ENCODE results near the gene AFDN.
"Not testable (repeated sequence)": the region's sequence is repeated elsewhere in the genome, so short reads cannot be mapped to it uniquely, and the experiment has no call there.

The AFDN gene

DNA sequence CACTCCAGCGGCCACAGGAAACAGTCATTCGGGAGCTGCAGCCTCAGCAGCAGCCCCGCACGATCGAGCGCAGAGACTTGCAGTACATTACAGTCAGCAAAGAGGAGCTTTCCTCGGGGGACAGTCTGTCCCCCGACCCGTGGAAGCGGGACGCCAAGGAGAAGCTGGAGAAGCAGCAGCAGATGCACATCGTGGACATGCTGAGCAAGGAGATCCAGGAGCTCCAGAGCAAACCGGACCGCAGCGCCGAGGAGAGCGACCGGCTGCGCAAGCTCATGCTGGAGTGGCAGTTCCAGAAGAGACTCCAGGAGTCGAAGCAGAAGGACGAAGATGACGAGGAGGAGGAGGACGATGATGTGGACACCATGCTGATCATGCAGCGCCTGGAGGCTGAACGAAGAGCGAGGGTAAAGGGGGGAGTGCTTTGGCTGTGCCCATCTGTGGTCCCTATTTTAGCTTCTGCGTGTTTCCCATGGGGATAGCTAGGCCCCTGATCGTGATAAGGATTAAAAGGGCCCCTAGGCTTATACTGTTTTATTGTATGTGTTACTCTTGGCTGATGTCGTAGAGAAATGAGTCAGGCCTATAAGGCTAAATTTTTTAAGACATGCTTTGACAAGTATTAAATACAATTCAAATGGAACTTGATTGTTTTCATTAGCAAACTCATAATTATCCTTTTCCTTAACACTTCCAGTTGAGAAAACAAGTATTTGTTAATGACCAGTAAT is 125.2 kb downstream of the AFDN start:
- DNase-seq (ENCODE audit: low read depth) = no peak

DNA sequence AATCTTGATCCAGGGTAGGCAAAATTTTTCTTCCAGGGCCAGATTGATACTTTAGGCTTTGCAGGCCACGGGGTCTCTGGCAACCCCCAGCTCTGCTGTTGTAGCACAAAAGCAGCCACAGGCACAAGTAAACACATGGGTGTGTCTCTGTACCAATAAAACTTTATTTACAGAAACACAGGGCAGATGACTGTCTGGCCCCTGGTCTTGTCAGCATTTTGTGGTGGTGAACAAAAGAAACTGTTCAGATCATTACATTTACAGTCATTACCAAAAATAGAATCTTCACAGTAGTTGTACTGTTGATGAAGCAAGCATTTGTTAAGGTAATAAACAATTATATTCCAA is 125.8 kb downstream of the AFDN start:
- DNase-seq (ENCODE audit: low read depth) = no peak

DNA sequence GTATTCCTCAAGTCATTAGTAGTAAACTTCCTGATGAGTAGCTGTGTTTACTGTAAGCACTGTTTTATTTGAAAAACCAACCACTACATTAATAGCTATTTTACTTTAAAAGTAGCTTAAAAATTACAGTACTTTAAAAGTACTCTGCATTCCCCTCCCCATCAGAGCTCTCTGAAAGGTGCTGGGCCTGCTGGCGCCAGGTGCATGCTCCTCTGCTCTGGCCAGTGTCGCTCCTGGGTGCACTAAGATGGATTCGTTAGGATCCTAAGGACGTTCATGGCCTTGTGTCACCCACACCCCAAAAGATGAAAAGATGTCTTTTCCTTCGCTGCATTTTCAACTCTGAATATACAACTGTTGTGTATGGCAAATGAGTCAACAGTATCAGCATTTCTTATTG is 126.8 kb downstream of the AFDN start:
- DNase-seq (ENCODE audit: low read depth) = no peak

DNA sequence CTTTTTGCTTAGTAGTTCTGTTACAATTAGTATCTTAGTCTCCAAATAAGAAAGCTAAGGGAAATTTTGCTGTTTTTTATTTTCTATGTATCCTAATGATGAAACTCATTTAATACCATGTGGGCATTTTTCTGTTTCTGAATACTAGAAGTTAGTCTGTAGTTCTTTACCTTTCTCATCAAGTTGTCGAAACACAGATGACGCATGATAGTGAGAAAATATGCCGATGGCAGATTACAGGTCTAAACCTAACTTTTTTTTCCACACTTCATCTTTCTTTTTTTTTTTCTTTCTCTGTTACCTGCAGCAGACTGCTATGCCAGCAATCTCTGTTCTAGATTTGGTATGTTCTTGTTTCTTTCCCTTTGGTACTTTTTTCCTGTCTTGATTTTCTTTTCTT is 127.4 kb downstream of the AFDN start:
- DNase-seq (ENCODE audit: low read depth) = no peak

DNA sequence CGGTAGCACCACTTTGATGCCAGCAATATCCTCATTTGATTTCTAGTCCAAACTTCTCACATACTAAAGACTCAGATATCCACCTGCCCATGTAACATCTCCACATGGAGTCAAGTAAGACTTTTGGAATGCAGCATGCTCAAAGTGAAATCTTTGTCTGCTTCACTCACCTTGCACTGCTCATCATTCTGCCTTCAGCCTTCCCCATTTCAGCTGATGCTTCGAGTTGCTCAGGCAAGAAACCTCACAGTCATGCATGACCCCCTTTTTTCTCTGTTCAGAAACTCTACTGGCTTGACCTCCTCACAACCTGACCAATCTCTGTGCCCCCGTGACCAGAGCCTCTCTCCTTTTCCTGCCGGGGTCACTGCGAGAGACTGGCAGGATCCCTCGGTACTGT is 129.8 kb downstream of the AFDN start:
- DNase-seq (ENCODE audit: low read depth) = no peak

DNA sequence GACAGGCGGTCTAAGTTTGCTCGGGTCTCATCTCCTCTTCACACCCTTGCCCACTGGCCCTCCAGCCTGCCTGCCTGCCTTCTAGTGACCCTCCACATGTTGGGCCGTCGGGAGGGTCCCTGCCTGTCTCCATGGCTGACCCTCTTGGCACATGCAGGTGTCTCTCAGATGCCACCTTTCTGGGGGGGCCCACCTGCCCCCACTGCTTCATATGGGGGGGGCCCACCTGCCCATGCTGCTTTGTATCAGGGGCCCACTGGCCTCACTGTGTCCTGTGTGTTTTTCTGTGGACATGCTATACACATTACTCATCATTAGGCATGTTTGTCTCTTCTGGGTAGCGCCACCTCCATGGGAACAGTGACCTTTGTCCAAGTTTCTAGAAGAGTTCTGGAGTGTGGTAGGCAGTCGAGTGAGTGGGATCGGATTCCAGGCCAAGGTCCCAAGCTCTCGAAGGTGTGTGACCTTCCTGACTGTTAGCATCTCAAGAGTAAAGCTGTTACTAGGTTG is 130.3 kb downstream of the AFDN start:
- DNase-seq (ENCODE audit: low read depth) = no peak

DNA sequence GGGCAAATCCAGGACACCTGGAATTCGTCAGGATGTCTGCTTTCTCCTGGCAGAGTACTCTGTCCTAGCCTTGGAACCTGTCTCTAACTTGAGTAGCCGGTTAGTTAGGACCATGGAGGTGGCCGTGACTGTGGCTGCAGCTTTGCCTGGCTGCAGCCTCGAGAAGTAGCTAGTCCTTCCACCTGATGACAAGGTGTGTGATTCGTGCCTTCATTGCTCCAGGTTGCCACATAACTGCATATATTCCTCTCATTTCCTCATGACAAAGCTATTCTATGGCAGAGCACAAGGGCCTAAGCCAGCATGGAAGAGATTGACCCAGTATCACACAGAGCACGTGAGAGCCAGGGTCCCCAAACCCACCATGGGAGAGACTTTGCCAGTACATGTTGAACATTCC is 130.9 kb downstream of the AFDN start:
- no peak for DNase-seq (ENCODE audit: low read depth)

DNA sequence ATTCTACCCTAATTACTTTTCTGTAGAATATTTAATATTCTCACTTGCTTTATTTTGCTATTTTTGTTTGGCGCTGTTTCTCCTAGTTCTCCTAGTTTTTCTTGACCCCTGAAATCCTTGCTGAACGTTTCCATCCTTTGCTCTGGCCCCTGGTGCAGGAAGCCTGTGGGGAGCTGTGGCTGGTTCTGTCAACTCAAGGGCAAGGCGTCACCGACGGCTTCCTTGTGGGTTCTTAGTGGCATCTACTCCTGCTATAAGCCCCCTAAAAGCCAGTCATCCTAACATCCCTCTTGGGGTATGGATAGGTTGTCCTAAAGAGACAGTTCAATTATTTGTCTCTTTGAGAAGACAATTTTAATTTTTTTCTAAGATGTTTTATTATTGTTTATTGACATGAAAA is 133.9 kb downstream of the AFDN start:
- DNase-seq (ENCODE audit: low read depth) = no peak

DNA sequence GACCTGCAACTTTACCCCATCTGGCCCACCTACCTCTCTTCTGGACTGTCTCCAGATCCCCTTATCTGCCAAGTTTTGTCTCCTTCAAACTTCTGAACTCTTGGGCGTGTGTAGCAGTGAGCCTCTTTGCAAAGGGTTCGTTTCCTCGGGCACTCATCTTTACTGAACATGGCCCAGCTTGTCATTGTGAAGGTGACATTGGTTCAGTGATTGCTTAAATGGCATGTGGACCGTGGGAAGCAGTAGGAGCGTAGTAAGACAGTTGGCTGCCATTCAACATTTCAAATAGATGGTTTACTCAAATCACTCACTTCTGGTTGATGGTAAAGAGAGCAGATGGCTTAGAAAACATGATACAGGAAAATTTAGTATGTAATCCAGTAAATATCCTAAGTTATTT is 136.0 kb downstream of the AFDN start:
- DNase-seq (ENCODE audit: low read depth) = no peak

DNA sequence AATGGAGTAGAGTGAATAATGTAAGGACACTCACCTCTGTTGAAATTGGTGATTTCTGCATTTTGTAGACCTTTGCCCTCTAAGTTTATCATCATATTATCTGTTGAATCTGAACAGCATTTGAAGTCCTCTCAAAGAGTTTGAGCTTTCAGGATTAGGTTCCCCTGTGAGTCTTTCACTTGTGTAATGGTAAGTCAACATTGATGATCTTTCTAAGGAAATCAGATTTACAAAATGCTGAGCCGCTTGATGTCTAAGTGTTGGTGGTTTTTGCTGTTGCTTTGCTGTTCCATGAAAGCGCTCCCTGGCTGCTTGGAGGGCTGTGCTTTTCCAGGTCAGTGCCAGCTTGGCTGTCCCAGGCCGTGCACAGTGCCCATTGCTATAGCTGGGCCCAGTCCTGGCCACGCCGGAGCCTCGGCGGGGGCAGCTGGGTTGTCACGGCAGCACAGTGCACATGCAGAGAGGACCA is 136.9 kb downstream of the AFDN start:
- no peak for DNase-seq (ENCODE audit: low read depth)

DNA sequence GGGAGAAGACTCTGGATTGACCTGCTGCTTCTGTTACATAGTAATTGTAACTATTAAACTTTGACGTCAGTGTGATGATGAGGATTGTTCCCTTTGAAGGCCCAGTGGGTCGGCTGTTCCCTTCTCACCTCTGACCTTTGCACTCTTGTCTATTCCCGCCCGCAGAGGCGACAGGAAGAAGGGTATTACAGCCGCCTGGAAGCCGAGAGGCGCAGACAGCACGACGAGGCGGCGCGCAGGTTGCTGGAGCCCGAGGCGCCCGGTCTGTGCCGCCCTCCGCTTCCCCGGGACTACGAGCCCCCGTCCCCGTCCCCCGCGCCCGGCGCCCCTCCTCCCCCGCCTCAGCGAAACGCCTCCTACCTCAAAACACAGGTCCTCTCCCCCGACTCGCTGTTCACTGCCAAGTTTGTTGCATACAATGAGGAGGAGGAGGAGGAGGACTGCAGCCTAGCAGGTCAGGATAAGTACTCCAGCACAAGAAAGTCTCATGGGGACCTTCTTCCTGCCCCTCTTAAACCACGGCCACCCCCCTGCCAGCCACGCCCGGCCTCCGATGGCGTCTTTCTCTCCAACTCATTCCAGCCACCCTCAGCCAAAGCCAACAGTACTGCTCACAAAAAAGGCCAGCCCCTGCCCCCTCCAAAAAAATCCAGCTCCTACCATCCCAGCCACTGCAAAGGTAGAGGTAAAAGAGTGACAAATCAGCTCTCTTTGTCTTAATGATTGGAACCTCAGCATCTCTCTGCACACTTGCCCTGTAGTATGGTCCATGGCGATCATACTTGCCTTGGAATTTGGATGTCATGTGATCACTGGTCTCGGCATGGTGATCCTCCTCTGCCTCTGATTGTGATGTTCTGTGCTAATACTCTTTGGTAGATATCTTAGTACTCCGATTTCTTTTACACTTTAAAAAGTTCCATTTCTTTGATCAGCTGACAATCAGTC is 139.2 kb downstream of the AFDN start:
- DNase-seq (ENCODE audit: low read depth) = no peak

DNA sequence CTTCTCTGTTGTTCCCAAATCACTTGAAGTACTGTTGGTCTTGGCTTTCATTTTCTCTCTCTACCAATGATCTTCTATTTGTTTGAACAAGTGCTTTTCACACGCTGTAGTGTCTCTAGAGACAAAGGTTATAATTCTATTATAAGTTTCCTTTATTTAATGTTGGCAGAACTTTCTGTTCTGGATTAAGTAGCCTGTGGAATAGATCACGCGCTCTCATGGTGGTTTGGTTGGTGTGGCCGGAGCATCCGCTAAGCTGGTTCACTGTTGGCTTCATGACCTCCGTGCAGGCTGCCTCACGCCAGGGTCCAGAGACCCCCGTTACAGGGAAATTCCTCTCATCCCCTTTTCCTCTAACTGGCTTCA is 139.8 kb downstream of the AFDN start:
- no peak for DNase-seq (ENCODE audit: low read depth)

DNA sequence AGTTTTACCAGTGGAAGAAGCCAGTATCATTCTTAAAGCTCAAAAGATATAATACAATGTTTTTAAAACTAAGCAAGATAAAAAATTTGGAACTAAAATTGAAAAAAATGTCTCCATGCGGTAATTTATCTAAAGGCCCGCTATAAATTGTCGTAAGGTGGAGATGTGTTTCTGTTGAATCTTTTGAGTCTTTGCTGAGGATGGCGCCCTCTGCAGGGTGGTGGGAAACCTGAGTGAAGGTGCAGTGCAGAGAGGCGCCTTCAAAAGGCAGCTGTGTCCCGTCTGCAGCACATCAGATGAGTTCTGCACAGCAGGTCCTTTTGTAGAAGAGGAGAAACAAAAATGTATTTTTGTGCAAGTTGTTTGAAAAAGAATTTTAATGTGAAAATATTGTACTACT is 141.4 kb downstream of the AFDN start:
- DNase-seq (ENCODE audit: low read depth) = no peak

DNA sequence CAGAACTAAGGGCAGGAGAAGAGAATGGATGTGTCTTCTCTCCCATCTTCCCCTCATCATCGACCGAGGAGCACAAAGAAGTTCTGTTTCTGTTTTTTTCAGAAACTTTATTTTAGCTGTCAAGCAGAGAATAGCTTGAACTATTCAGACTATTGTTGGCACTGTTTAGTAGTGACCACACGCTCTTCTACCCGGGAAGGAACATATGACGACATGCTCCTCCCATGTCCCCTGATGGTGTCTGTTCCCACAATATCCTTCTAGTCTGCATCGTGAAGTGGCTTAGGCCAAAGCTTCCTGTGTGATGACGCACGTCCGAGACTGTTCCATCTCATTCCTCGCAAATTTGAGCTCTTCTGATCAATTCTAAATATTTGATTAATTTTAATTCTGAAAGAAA is 143.5 kb downstream of the AFDN start:
- no peak for DNase-seq (ENCODE audit: low read depth)

DNA sequence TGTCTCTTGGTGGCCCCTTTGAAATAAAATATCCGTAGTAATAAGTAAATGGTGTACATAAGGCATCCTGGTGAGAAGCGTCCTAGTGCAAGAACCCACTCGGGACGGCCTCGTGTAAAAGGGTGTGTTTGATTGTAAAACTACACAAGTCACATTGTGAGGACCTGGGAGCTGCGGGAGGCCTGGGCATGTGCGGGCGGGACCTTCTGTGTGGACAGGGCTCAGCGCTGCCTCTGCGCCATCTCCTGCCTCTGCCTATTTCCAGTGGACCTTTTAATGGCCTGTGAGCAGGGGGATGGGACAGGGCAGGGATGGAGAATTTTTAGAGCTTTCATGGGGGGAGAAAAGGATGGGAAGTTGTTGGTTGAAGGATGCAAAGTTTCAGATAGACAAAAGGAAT is 145.5 kb downstream of the AFDN start:
- no peak for DNase-seq (ENCODE audit: low read depth)

DNA sequence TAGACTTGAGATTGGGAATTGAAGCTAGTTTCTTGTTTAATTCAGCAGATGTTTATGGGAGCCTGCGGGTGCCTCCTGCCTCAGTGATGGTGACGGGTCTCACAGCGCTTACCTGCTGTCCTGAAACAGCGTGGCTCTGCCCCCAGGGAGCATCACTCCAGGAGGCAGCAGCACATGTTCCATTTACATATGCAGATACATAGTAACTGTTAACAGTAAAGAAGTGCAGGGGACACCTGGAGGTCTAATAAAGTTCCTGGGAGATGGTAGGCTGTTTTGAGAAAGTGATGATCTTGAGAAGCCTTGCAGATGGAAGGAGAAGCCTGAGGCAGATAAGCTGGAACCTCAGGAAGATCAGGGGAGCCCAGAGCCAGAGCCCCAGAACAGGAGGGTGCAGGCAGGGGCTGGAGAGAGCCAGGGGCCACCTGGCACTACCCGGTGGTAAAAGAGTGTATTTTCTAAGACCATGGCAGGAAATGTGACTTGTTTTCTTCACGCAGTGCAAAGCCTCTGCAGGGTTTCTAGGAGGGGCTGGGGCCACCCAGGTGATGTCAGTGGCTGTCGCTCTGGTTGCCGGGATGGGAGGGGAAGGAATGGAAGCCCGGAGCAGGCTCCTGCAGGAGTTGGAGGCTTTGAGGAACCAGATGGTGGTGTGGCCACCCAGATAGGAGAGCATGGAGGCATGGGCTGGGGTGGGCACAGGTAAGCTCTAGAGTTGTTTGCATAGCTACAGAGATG is 146.6 kb downstream of the AFDN start:
- DNase-seq (ENCODE audit: low read depth) = no peak

DNA sequence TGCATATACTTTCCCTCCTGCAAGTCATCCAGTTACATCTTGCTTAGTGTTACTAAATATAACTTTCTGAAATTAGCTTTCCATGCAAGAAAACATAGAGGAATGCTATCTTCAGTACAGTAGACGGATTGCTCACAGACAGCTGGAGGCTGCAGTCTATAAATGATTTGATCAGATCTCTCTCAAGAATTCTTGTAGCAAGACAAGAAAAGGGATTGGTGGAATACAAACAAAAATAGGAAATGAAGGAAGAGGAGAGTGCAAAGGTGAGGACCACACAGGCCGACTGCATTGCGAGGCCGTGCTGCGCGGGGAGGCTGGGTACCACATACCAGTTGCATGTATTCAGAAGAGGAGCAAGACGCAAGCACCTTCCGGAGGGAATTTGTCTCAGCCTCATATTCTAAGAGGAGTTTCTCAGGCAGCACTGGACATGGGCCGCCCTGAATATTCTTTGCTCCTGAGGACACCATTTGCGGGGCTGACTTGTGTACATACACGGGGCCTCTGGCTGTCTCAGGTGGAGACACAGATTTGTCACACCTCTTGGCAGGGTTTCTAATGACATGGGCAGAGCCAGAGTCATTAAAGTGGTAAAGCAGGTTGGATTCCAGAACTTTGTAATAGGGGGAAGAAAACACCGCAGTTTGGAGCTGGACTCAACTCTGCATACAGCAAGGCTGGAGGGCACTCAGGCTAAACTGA is 148.1 kb downstream of the AFDN start:
- no peak for DNase-seq (ENCODE audit: low read depth)

DNA sequence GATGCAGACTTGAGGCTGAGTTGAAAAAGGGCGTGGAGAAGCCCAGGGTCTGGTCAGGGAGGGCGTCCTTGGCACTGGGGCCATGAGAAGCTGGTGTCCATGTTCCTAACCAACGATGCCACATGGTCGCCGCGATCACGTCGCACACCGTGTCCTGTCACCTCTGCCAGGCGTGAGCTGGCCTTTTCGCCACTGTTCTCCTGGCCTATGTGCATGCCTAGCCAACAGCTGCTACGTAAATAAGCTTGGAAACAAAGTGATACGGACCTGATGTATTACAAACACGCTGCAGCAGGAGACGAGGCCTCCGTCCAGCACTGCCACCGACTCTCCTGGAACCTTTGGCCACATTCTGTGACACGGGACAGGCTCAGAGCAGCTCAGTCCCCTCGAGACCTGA is 148.7 kb downstream of the AFDN start:
- no peak for DNase-seq (ENCODE audit: low read depth)

DNA sequence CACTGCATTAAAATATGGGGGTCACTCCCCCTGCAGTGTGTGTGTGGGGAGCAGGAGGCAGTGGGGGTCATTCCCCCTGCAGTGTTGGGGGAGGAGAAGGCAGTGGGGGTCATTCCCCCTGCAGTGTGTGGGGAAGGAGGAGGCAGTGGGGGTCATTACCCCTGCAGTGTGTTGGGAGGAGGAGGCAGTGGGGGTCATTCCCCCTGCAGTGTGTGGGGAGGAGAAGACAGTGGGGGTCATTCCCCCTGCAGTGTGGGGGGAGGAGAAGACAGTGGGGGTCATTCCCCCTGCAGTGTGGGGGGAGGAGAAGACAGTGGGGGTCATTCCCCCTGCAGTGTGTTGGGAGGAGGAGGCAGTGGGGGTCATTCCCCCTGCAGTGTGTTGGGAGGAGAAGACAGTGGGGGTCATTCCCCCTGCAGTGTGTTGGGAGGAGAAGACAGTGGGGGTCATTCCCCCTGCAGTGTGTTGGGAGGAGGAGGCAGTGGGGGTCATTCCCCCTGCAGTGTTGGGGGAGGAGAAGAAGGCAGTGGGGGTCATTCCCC is 149.5 kb downstream of the AFDN start:
- DNase-seq (ENCODE audit: low read depth) = not testable (repeated sequence)

DNA sequence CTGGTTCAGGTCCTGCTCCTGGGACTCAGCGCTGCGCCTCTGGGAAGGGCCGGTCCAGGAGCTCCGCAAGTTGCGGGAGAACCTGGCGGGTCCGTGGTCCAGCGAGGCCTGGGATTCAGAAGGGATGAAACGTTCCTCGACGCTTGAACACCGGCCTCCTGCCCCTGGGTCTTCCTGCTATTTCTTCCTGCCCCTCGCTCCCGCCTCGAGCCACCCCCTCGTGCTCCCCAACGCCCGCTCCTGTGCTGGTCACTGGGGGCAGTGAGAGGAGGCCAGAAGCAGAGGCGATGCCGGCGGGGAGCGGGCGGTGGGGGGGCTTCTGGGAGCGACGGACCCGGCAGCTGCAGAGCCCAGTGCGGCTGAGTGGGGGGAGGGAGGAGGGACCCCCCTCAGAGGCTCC is 150.0 kb downstream of the AFDN start:
- no peak for DNase-seq (ENCODE audit: low read depth)

DNA sequence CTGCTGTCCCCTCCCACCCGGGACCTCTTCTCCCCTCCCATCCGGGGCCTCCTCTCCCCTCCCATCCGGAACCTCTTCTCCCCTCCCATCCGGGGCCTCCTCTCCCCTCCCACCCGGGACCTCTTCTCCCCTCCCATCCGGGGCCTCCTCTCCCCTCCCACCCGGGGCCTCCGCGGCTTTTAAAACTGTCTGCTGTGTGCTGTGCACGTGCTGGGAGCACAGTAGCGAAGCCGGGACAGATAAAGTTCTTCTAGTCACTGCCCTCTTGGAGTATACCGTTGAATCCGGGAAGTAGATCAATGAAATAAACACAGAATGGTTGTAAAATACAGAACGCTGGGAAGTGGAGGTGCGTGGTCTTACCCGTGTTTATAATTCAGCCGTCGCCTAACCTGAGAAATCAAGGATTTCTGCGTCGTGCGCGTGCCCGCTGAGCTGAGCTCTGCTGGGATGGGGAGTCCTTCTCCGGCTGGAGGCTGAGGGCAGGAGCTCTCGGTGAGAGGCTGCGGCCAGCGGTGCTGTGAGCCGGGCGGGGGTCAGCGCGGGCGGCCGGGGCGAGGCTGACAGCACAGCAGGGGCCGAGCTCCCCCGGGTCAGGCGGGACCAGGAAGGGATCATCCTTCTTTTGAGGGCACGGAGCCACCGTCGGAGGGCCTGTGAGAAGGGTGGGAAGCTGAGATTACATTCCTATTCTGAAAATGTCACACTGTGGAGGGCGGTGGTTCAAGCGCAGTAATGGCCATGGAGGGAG is 151.2 kb downstream of the AFDN start:
- no peak for DNase-seq (ENCODE audit: low read depth)

All from stimulated activated CD8-positive, alpha-beta memory T cell treated with anti-CD3 and anti-CD28 coated beads, Interleukin-15, amount 100 ng/mL, for 1 hour (primary cell).